Ishikawa (cell line): Measurements from ENCODE around the gene SETX.

Experiments
- CEBPB ChIP-seq: IDR thresholded peaks from 2 replicates; pipeline ENCODE4 v1.6.1; 2012
- CREB1 ChIP-seq: IDR thresholded peaks from 2 replicates; pipeline ENCODE4 v1.6.1; 2012; ENCODE audit warnings: low read depth
- EGR1 ChIP-seq: IDR thresholded peaks from 2 replicates; pipeline ENCODE4 v1.6.1; 2012
- EP300 ChIP-seq: IDR thresholded peaks from 2 replicates; pipeline ENCODE4 v1.6.1; 2012; ENCODE audit warnings: borderline replicate concordance
- FOXM1 ChIP-seq: IDR thresholded peaks from 2 replicates; pipeline ENCODE4 v1.6.1; 2012; ENCODE audit warnings: low read depth, borderline replicate concordance
- MAX ChIP-seq: IDR thresholded peaks from 2 replicates; pipeline ENCODE4 v1.6.1; 2012
- NFIC ChIP-seq: IDR thresholded peaks from 2 replicates; pipeline ENCODE4 v1.6.1; 2012
- RAD21 ChIP-seq: IDR thresholded peaks from 2 replicates; pipeline ENCODE4 v1.6.1; 2012; ENCODE audit warnings: low read depth
- REST ChIP-seq: IDR thresholded peaks from 2 replicates; pipeline ENCODE4 v1.6.1; 2012; ENCODE audit warnings: low read depth, mild to moderate bottlenecking
- TAF1 ChIP-seq: IDR thresholded peaks from 2 replicates; pipeline ENCODE4 v1.6.1; 2012; ENCODE audit warnings: low read depth, mild to moderate bottlenecking
- TCF12 ChIP-seq: IDR thresholded peaks from 2 replicates; pipeline ENCODE4 v1.6.1; 2012; ENCODE audit warnings: low read depth
- TEAD4 ChIP-seq: IDR thresholded peaks from 2 replicates; pipeline ENCODE4 v1.6.1; 2012
- USF1 ChIP-seq: IDR thresholded peaks from 2 replicates; pipeline ENCODE4 v1.6.1; 2012
- YY1 ChIP-seq: IDR thresholded peaks from 2 replicates; pipeline ENCODE4 v1.6.1; 2012; ENCODE audit warnings: low read depth
- ZBTB7A ChIP-seq: IDR thresholded peaks from 2 replicates; pipeline ENCODE4 v1.6.1; 2012; ENCODE audit warnings: low read depth

The SETX gene

GRCh38 chr9:132239999-132240840, 114.6 kb downstream of the SETX start:
- TF ChIP-seq TAF1 = no peak
- no peak for TF ChIP-seq ZBTB7A
- TF ChIP-seq TEAD4 = no peak
- TF ChIP-seq NFIC = no peak
- no peak for TF ChIP-seq FOXM1
- TF ChIP-seq MAX = no peak
- TF ChIP-seq CREB1 = no peak
- TF ChIP-seq USF1 = no peak
- TF ChIP-seq REST = no peak
- no peak for TF ChIP-seq RAD21
- TF ChIP-seq EGR1 = no peak
- TF ChIP-seq EP300 = no peak
- TF ChIP-seq CEBPB = no peak
- no peak for TF ChIP-seq TCF12
- TF ChIP-seq YY1 = no peak

GRCh38 chr9:132239518-132239917, 115.3 kb downstream of the SETX start:
- TF ChIP-seq TCF12 (no peak), YY1 (no peak), EP300 (no peak), USF1 (no peak), RAD21 (no peak), FOXM1 (no peak), ZBTB7A (no peak), TEAD4 (no peak), MAX (no peak), NFIC (no peak), EGR1 (no peak), CREB1 (no peak)

- TF ChIP-seq RAD21 (no peak), FOXM1 (no peak), CREB1 (no peak), REST (no peak), TCF12 (no peak), TEAD4 (no peak), CEBPB (no peak), YY1 (no peak), TAF1 (no peak), USF1 (no peak), NFIC (no peak), EP300 (no peak), ZBTB7A (no peak), EGR1 (no peak)
Measured at GRCh38 chr9:132238992-132239391, 115.8 kb downstream of the SETX start.

- TF ChIP-seq FOXM1 (no peak), CREB1 (no peak), ZBTB7A (no peak), TCF12 (no peak), YY1 (no peak), MAX (no peak), REST (no peak), USF1 (no peak), TEAD4 (no peak), TAF1 (no peak)
Measured at GRCh38 chr9:132238026-132238972, 116.5 kb downstream of the SETX start.
